ENCODE measurements around the gene IQCK. TPM values are rescaled to one million over a fixed set of nuclear protein-coding genes. Genes with fewer than 3 reads are reported as not detected.

Gene IQCK
- total and polyA plus RNA-seq, 2 experiments from 2014 or later = 13.2 to 13.9 TPM

GRCh38 chr16:19705843-19706242 lies 12.2 kb upstream of the IQCK start:
- no peaks in the 10 kb centered on the region for H3K27me3 ChIP-seq
- H3K27ac ChIP-seq = no peak overlapping the region
- no peaks in the 10 kb centered on the region for H3K4me1 ChIP-seq (ENCODE audit: low read depth)
- no peak for TF ChIP-seq CTCF (IDR thresholded peaks at IDR 0.05; ENCODE audit: low read depth, low read length)
- peaks cover 10% of the 10 kb centered on the region for H3K36me3 ChIP-seq
- no peaks in the 10 kb centered on the region for H3K9me3 ChIP-seq (ENCODE audit: low read depth)
- no peak overlapping the region for H3K4me3 ChIP-seq
- no peak for DNase-seq (ENCODE audit: low read depth in 1 of 2, low spot score in 1 of 2)

GRCh38 chr16:19706846-19707245 lies 11.2 kb upstream of the IQCK start:
- no peaks in the 10 kb centered on the region for H3K27me3 ChIP-seq
- no peaks in the 10 kb centered on the region for H3K9me3 ChIP-seq (ENCODE audit: low read depth)
- DNase-seq (ENCODE audit: low read depth in 1 of 2, low spot score in 1 of 2) = no peak
- no peak overlapping the region for H3K27ac ChIP-seq
- peaks cover 9% of the 10 kb centered on the region for H3K36me3 ChIP-seq
- no peaks in the 10 kb centered on the region for H3K4me1 ChIP-seq (ENCODE audit: low read depth)
- H3K4me3 ChIP-seq = no peak overlapping the region
- no peak for TF ChIP-seq CTCF (IDR thresholded peaks at IDR 0.05; ENCODE audit: low read depth, low read length)

GRCh38 chr16:19707569-19708295 lies 10.3 kb upstream of the IQCK start:
- Histone ChIP-seq H3K27me3 (no peaks in the 10 kb centered on the region), H3K9me3 (ENCODE audit: low read depth) (no peaks in the 10 kb centered on the region), H3K4me3 (no peak overlapping the region), H3K36me3 (peaks cover 4% of the 10 kb centered on the region), H3K4me1 (ENCODE audit: low read depth) (no peaks in the 10 kb centered on the region), H3K27ac (no peak overlapping the region)
- TF ChIP-seq CTCF (IDR thresholded peaks at IDR 0.05; ENCODE audit: low read depth, low read length) = no peak
- DNase-seq (ENCODE audit: low read depth in 1 of 2, low spot score in 1 of 2) = no peak

GRCh38 chr16:19708296-19709205 lies 9.5 kb upstream of the IQCK start:
- Histone ChIP-seq H3K27me3 (no peaks in the 10 kb centered on the region), H3K36me3 (peaks cover 7% of the 10 kb centered on the region), H3K9me3 (ENCODE audit: low read depth) (no peaks in the 10 kb centered on the region), H3K4me1 (ENCODE audit: low read depth) (no peaks in the 10 kb centered on the region), H3K4me3 (no peak overlapping the region), H3K27ac (no peak overlapping the region)
- no peak for DNase-seq (ENCODE audit: low read depth in 1 of 2, low spot score in 1 of 2)
- TF ChIP-seq CTCF (IDR thresholded peaks at IDR 0.05; ENCODE audit: low read depth, low read length) = no peak

- Histone ChIP-seq H3K36me3 (peaks cover 11% of the 10 kb centered on the region), H3K9me3 (ENCODE audit: low read depth) (no peaks in the 10 kb centered on the region), H3K4me3 (no peak overlapping the region), H3K27ac (no peak overlapping the region), H3K4me1 (ENCODE audit: low read depth) (no peaks in the 10 kb centered on the region), H3K27me3 (no peaks in the 10 kb centered on the region)
- DNase-seq (ENCODE audit: low read depth in 1 of 2, low spot score in 1 of 2) = no peak
- no peak for TF ChIP-seq CTCF (IDR thresholded peaks at IDR 0.05; ENCODE audit: low read depth, low read length)
Observed at GRCh38 chr16:19709381-19710136, 8.5 kb upstream of the IQCK start.
